Mammary epithelial cell (primary cell): ENCODE data around the gene PTPRA.

ENCODE experiments used
- CTCF ChIP-seq, 2 donors: IDR thresholded peaks in 1 of 2; conservative IDR thresholded peaks in 1 of 2; 2 replicates each; pipeline ENCODE4 v1.5.1; 2011 to 2012; ENCODE audit warnings: inconsistent platforms in 2 of 2, low read length in 2 of 2, mild to moderate bottlenecking in 2 of 2, control low read depth in 1 of 2, low read depth in 1 of 2; ENCODE audit not compliant: insufficient read depth in 1 of 2; ENCODE audit errors: extremely low read depth in 1 of 2
- EZH2 ChIP-seq: IDR thresholded peaks from 2 replicates; pipeline ENCODE4 v1.6.1; 2012; ENCODE audit warnings: low read length, inconsistent platforms, borderline replicate concordance

DNA sequence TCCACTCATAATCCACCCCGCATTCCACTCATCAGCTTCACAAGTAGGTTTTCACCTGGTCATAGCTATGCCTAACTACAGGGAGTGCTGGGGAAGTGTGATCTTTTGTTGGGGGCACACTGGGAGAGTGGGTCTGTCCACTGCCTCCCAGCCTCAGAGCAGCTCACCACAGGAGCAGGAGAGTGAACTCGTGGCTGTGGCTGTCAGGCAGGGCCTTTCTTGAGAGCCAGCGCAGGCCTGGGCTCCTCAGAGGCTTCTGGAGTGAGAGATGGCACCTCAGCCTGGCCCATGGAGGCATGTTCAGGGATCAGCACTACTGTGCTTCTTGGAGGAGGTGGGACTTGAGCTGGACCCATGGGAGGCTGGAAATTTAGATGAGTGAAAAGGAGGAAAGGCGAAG, 166.1 kb downstream of the PTPRA start:
- no peak for TF ChIP-seq EZH2
- TF ChIP-seq CTCF (conservative IDR thresholded peaks at IDR 0.05 in 1 of 2, IDR thresholded peaks at IDR 0.05 in 1 of 2; ENCODE audit: extremely low read depth in 1 of 2, insufficient read depth in 1 of 2, low read depth in 1 of 2, low read length in 2 of 2): no peak
